Type B pancreatic cell (in vitro differentiated cells): Measurements from ENCODE around the gene SYT7. TPM values are rescaled to one million over a fixed set of nuclear protein-coding genes. Genes with fewer than 3 reads are reported as not detected.

Experiments used
- DNase-seq: peaks from one replicate; pipeline ENCODE4 v3.0.0; 2021; ENCODE audit warnings: mixed read lengths; ENCODE audit not compliant: unreplicated experiment; ENCODE audit errors: extremely low spot score
- H3K27ac Mint-ChIP-seq: 2 replicates; pipeline ENCODE4 v1.8.0; 2021; ENCODE audit warnings: mild to moderate bottlenecking, mixed read lengths
- H3K27me3 Mint-ChIP-seq: 2 replicates; pipeline ENCODE4 v1.8.0; 2021; ENCODE audit warnings: mixed read lengths
- H3K36me3 Mint-ChIP-seq: 2 replicates; pipeline ENCODE4 v1.8.0; 2021; ENCODE audit warnings: mixed read lengths
- H3K4me1 Mint-ChIP-seq: one replicate; pipeline ENCODE4 v1.8.0; 2021; ENCODE audit warnings: mixed read lengths; ENCODE audit not compliant: unreplicated experiment
- H3K4me3 Mint-ChIP-seq: 2 replicates; pipeline ENCODE4 v1.8.0; 2021; ENCODE audit warnings: mild to moderate bottlenecking, mixed read lengths
- H3K9me3 Mint-ChIP-seq: 2 replicates; pipeline ENCODE4 v1.8.0; 2021; ENCODE audit warnings: mixed read lengths
- CTCF ChIP-seq: fragments of 200-600 bp; sonication (generic); conservative IDR thresholded peaks from 2 replicates; pipeline ENCODE4 v1.5.0; 2021; ENCODE audit warnings: antibody characterized with exemption, mild to moderate bottlenecking
- total RNA-seq: library from RNA; stranded (reverse); gene quantifications from 2 replicates; pipeline ENCODE4 v1.2.1, GENCODE V29; 2021; ENCODE audit warnings: low replicate concordance

Gene SYT7
- total RNA-seq, 1 donor from 2014 or later = 26.5 TPM

DNA sequence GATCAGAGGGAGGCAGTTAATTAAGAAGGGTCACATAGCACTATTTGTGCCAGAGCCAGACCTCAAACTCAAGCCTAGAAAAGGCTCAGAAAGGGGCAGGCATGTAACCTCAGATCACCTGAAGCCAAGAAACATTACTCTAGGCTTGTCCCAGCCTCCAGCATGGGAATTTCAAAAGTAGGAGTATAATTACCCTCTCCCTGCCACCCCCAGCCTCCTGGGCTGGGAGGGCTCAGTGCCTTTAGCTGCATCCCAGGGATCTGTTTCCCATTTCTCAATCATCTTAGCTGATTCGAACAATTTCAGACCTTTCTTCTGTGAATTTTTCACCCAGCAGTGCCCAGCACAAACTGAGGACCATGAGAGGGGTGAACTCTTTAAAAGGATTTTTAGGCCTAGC lies 105.4 kb downstream of the SYT7 start:
- Mint-ChIP-seq H3K27ac (no peak overlapping the region), H3K9me3 (no peaks in the 10 kb centered on the region), H3K27me3 (no peaks in the 10 kb centered on the region), H3K36me3 (peaks cover 14% of the 10 kb centered on the region), H3K4me3 (no peak overlapping the region), H3K4me1 (peaks cover 14% of the 10 kb centered on the region)
- no peak for TF ChIP-seq CTCF
- DNase-seq = no peak

- DNase-seq = no peak
- Mint-ChIP-seq H3K27me3 (no peaks in the 10 kb centered on the region), H3K36me3 (peaks cover 14% of the 10 kb centered on the region), H3K27ac (no peak overlapping the region), H3K9me3 (no peaks in the 10 kb centered on the region), H3K4me3 (no peak overlapping the region), H3K4me1 (peaks cover 12% of the 10 kb centered on the region)
- TF ChIP-seq CTCF = no peak
These were observed 106.7 kb downstream of the SYT7 start for GRCh38 chr11:61474013-61474643.

DNA sequence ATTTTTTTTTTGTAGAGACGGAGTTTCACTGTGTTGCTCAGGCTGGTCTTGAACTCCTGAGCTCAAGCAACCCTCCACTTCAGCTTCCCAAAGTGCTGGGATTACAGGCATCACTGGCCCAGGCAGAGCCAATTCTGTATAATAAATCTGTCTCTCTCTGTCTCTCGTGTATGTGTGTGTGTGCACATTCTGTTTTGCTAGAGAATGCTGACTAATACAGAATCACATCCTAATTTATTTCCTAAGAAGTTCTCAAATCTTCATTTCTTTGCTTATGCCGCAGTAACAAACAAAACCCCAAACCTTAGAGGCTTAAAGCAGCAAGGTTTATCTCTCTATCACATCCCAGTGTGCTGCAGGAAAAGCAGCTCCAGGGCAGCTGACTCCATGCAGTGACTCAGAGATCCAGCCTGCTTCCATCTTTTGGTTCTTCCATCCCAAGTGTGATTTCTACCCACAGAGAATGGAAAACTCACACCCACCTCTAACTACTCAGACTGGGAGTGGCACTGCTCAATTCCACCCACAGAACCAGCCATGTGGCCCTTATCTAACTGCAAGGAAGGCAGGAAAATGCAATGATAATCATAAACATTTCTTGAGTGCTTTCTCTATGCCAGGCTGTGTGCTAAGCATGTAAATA lies 107.4 kb downstream of the SYT7 start:
- TF ChIP-seq CTCF = no peak
- Mint-ChIP-seq H3K4me1 (peaks cover 12% of the 10 kb centered on the region), H3K27ac (no peak overlapping the region), H3K27me3 (no peaks in the 10 kb centered on the region), H3K36me3 (peaks cover 14% of the 10 kb centered on the region), H3K4me3 (no peak overlapping the region), H3K9me3 (no peaks in the 10 kb centered on the region)
- DNase-seq = no peak

GRCh38 chr11:61472868-61473267 lies 108.0 kb downstream of the SYT7 start:
- Mint-ChIP-seq H3K27me3 (no peaks in the 10 kb centered on the region), H3K36me3 (peaks cover 14% of the 10 kb centered on the region), H3K9me3 (no peaks in the 10 kb centered on the region), H3K27ac (no peak overlapping the region), H3K4me1 (peaks cover 8% of the 10 kb centered on the region), H3K4me3 (no peak overlapping the region)
- TF ChIP-seq CTCF = no peak
- DNase-seq = no peak

- Mint-ChIP-seq H3K27ac (no peak overlapping the region), H3K4me1 (peaks cover 8% of the 10 kb centered on the region), H3K9me3 (no peaks in the 10 kb centered on the region), H3K27me3 (no peaks in the 10 kb centered on the region), H3K4me3 (no peak overlapping the region), H3K36me3 (peaks cover 14% of the 10 kb centered on the region)
- TF ChIP-seq CTCF = no peak
- DNase-seq = no peak
These were observed 108.6 kb downstream of the SYT7 start for GRCh38 chr11:61472282-61472681.
